GM23248 (cell line): ENCODE results near the gene FAM83G.

Experiments
- EZH2 ChIP-seq: fragments of 200-600 bp; sonication (generic); IDR thresholded peaks from 2 replicates; pipeline ENCODE4 v1.6.1; 2018; ENCODE audit warnings: antibody characterized with exemption, mild to moderate bottlenecking; ENCODE audit not compliant: insufficient read depth, poor library complexity, severe bottlenecking
- EZH2phosphoT487 ChIP-seq: fragments of 200-600 bp; sonication (generic); IDR thresholded peaks from 2 replicates; pipeline ENCODE4 v1.6.1; 2018; ENCODE audit warnings: antibody characterized with exemption, moderate library complexity, mild to moderate bottlenecking, low read depth; ENCODE audit not compliant: insufficient read depth

DNA sequence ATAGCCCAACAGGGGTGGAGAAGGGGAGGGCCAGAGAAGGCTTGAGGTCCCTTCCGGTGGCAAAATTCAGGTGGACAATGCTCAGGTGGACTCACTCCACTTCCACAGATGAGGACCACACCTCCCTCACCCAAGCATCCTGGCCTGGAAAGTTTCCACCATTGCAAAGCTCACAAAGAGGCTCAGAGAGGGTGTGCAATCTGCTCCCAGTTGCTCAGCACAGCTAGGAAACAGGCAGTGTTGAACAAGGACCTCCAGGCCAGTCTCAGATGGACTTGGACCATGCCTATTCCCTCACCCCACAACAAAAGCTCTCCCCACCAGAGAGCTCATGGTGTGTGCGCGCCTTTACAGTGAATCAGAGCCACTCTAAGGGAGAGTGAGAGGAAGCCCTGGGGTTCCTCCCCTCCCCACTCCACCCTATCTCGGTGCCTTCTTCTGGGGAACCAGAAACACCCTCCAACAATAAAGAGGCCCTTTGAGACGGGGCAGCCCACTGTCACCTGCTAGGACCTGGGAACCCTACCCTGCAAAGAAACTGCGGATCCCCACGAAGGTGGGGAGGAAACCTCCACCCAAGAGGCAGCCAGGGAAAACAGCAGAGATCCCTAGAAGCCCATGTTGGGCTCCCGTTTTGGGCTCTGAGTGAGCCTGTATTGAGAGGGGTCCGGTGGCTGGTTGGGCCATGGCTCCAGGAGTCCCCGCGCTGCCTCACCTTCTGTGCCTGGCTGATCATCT, 1.6 kb downstream of the FAM83G start:
- TF ChIP-seq EZH2phosphoT487 = no peak
- no peak for TF ChIP-seq EZH2
